Transverse colon (tissue), 4 donors: ENCODE measurements around the gene FGFR2. TPM values are rescaled to one million over a fixed set of nuclear protein-coding genes. Genes with fewer than 3 reads are reported as not detected.
"Not testable (repeated sequence)": the region's sequence is repeated elsewhere in the genome, so short reads cannot be mapped to it uniquely, and the experiment has no call there.

Experiments
- DNase-seq: peaks from one replicate; pipeline ENCODE4 v3.0.0-alpha.2; 2019
- H3K27ac ChIP-seq, 4 donors: fragments of 200-600 bp; sonication (generic); 2 replicates each; pipeline ENCODE4 v1.5.1; 2016 to 2018; ENCODE audit warnings: inconsistent platforms in 4 of 4
- H3K27me3 ChIP-seq: fragments of 200-600 bp; sonication (generic); 2 replicates; pipeline ENCODE4 v1.5.1; 2017; ENCODE audit warnings: inconsistent platforms
- H3K36me3 ChIP-seq, 4 donors: fragments of 200-600 bp; sonication (generic); 2 replicates each; pipeline ENCODE4 v1.5.1; 2017 to 2019; ENCODE audit warnings: inconsistent platforms in 4 of 4
- H3K4me1 ChIP-seq, 4 donors: fragments of 200-600 bp; sonication (generic); 2 replicates each; pipeline ENCODE4 v1.5.1; 2017 to 2020; ENCODE audit warnings: inconsistent platforms in 4 of 4
- H3K4me3 ChIP-seq, 4 donors: fragments of 200-600 bp; sonication (generic); 1 replicate in 1 of 4; 2 replicates in 3 of 4; pipeline versions ENCODE4 v1.5.1 to v1.6.1; 2017 to 2019; ENCODE audit warnings: inconsistent platforms in 4 of 4
- H3K9me3 ChIP-seq, 2 donors: fragments of 200-600 bp; sonication (generic); 2 replicates each; pipeline ENCODE4 v1.5.1; 2017 to 2019; ENCODE audit warnings: inconsistent platforms in 2 of 2
- EP300 ChIP-seq: sonication (generic); formaldehyde crosslinking; IDR thresholded peaks from one replicate; pipeline ENCODE4 v1.6.1; 2017; ENCODE audit warnings: antibody characterized with exemption, low read depth
- POLR2A ChIP-seq: fragments of 450-650 bp; IDR thresholded peaks from one replicate; pipeline ENCODE4 v1.6.1; 2016; ENCODE audit warnings: antibody characterized with exemption, mild to moderate bottlenecking, moderate library complexity
- POLR2AphosphoS5 ChIP-seq, 3 donors: sonication (generic); formaldehyde crosslinking; IDR thresholded peaks; one replicate each; pipeline ENCODE4 v1.6.1; 2016; ENCODE audit warnings: antibody characterized with exemption in 3 of 3
- WGBS, 2 donors: methylation state at CpG; one replicate each; pipeline ENCODE4 v1.1.5; 2018; ENCODE audit warnings: low coverage in 1 of 2; 5-methylcytosine and 5-hydroxymethylcytosine counted together
- in situ Hi-C, 4 donors: fragments of 200-750 bp; cut with MboI; loops; one replicate each; pipeline versions ENCODE4 v1.15.0 to v1.15.1; 2017; ENCODE audit warnings: low sequenced_read_pairs in 3 of 4, low pct_ligation_motif_present in 1 of 4, low pct_unique_long_range_greater_than_20kb in 1 of 4
- intact Hi-C: fragments of 100-400 bp; cut with DNase I; formaldehyde crosslinking; loops from one replicate; pipeline ENCODE4 v1.15.1; 2023; ENCODE audit warnings: low total_unique reads
- total RNA-seq, 4 donors: library from RNA; depleted of rRNA; stranded (reverse); fragments of >200 nt; gene quantifications; one replicate each; pipeline ENCODE4 v1.1.0, GENCODE V29; 2016
- TF ChIP-seq, protein P1 (sequence below), 5 experiments: fragments of 200-600 bp in 3 of 5; fragments of 450-650 bp in 2 of 5; sonication (generic) in 3 of 5; IDR thresholded peaks; 1 replicate in 2 of 5; 2 replicates in 3 of 5; pipeline ENCODE4 v1.5.1; 2016 to 2017; ENCODE audit warnings: antibody characterized with exemption in 5 of 5, inconsistent platforms in 3 of 5, mild to moderate bottlenecking in 2 of 5, moderate library complexity in 1 of 5

Gene FGFR2
- total RNA-seq, 4 donors from 2014 or later: 30.3 to 114 (median 87.9) TPM

DNA sequence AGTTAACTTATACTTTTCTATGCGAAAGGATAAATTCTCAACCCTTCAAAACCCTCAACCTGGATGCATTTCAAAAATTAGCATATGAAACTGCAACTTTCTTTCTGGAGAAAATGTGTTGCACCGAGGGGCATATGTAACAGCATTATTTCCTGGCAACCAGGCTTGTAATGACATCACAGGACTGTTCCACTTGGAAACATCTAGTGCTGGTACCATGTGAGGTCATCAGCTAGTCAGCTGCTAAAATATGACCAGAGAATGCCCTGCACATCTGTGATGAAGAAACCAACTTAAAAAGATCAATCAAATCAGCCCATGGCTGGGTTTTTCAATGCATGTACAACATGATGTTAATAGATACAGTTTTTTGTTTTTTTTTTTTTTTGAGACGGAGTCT lies 40.0 kb downstream of the FGFR2 start:
- no peak overlapping the region for H3K4me3 ChIP-seq
- 78 to 83% methylated on average over 3 of the region's 3 CpGs for WGBS, 2 donors
- DNase-seq: no peak
- no peak overlapping the region for H3K27ac ChIP-seq
- in situ Hi-C loops: no loop called here
- H3K9me3 ChIP-seq: no peaks in the 10 kb centered on the region
- TF ChIP-seq POLR2A (no peak), EP300 (no peak), POLR2AphosphoS5 (IDR thresholded peaks at IDR 0.05) (no peak)
- TF ChIP-seq, protein P1, sequence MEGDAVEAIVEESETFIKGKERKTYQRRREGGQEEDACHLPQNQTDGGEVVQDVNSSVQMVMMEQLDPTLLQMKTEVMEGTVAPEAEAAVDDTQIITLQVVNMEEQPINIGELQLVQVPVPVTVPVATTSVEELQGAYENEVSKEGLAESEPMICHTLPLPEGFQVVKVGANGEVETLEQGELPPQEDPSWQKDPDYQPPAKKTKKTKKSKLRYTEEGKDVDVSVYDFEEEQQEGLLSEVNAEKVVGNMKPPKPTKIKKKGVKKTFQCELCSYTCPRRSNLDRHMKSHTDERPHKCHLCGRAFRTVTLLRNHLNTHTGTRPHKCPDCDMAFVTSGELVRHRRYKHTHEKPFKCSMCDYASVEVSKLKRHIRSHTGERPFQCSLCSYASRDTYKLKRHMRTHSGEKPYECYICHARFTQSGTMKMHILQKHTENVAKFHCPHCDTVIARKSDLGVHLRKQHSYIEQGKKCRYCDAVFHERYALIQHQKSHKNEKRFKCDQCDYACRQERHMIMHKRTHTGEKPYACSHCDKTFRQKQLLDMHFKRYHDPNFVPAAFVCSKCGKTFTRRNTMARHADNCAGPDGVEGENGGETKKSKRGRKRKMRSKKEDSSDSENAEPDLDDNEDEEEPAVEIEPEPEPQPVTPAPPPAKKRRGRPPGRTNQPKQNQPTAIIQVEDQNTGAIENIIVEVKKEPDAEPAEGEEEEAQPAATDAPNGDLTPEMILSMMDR (IDR thresholded peaks at IDR 0.05): no peak
- H3K36me3 ChIP-seq: peaks cover 0 to 4% (median 0%) of the 10 kb centered on the region in 4 donors
- peaks cover 6 to 32% (median 13%) of the 10 kb centered on the region in 4 donors for H3K4me1 ChIP-seq
- no peaks in the 10 kb centered on the region for H3K27me3 ChIP-seq
- intact Hi-C loops: no loop called here

- intact Hi-C loops (no loop called here), in situ Hi-C loops (no loop called here)
- H3K27ac ChIP-seq: no peak overlapping the region
Measured at GRCh38 chr10:121556918-121557573, 41.2 kb downstream of the FGFR2 start.

GRCh38 chr10:121556455-121556854 lies 41.8 kb downstream of the FGFR2 start:
- no peaks in the 10 kb centered on the region for H3K36me3 ChIP-seq
- H3K9me3 ChIP-seq: no peaks in the 10 kb centered on the region
- TF ChIP-seq POLR2A: no peak
- no peak for TF ChIP-seq POLR2AphosphoS5 (IDR thresholded peaks at IDR 0.05)
- no peak for TF ChIP-seq EP300
- TF ChIP-seq, protein P1 (IDR thresholded peaks at IDR 0.05): no peak
- intact Hi-C loops: no loop called here
- DNase-seq: no peak
- H3K27ac ChIP-seq: no peak overlapping the region
- H3K4me1 ChIP-seq: peaks cover 6 to 32% (median 13%) of the 10 kb centered on the region in 4 donors
- in situ Hi-C loops: no loop called here
- 42% methylated on average over 4 to 7 of the region's 7 CpGs for WGBS, 2 donors
- H3K4me3 ChIP-seq: no peak overlapping the region
- H3K27me3 ChIP-seq: no peaks in the 10 kb centered on the region

More at GRCh38 chr10:121556918-121557573, 41.2 kb downstream of the FGFR2 start:
- Histone ChIP-seq H3K9me3 (no peaks in the 10 kb centered on the region), H3K27me3 (no peaks in the 10 kb centered on the region), H3K4me3 (no peak overlapping the region), H3K4me1 (peaks cover 6 to 32% (median 13%) of the 10 kb centered on the region in 4 donors), H3K36me3 (no peaks in the 10 kb centered on the region)
- TF ChIP-seq POLR2AphosphoS5 (IDR thresholded peaks at IDR 0.05) (no peak), POLR2A (no peak), EP300 (no peak)
- TF ChIP-seq, protein P1 (IDR thresholded peaks at IDR 0.05): no peak
- 79 to 87% methylated on average over 5 to 6 of the region's 6 CpGs for WGBS, 2 donors
- no peak for DNase-seq

DNA sequence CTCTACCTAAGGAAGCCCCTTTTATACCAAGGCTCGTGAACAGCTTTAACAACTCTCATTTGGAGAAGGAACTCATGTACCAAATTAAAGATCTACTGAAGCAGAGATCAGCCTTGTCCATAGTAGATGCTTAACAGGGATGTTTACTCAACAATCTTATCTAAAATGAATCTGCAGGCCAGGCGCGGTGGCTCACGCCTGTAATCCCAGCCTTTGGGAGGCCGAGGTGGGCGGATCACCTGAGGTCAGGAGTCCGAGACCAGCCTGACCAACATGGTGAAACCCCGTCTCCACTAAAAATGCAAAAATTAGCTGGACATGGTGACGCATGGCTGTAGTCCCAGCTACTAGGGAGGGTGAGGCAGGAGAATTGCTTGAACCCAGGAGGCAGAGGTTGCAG lies 43.3 kb downstream of the FGFR2 start:
- WGBS, 2 donors: 63 to 100% methylated on average over 1 to 9 of the region's 9 CpGs
- in situ Hi-C loops, intact Hi-C loops: not testable (repeated sequence)

More for the DNA sequence above, 43.3 kb downstream of the FGFR2 start:
- H3K4me1 ChIP-seq: peaks cover 6 to 32% (median 13%) of the 10 kb centered on the region in 4 donors
- H3K9me3 ChIP-seq, H3K36me3 ChIP-seq, DNase-seq, H3K27me3 ChIP-seq, H3K4me3 ChIP-seq, H3K27ac ChIP-seq: not testable (repeated sequence)
